Effector memory CD4-positive, alpha-beta T cell (primary cell): ENCODE measurements around the gene ZRANB1.

ENCODE experiments used
- DNase-seq, 3 donors: peaks; one replicate each; pipeline ENCODE4 v3.0.0-alpha.2; 2020
- H3K27ac ChIP-seq: 2 replicates; pipeline ENCODE4 v1.7.0; 2013; ENCODE audit warnings: mild to moderate bottlenecking, low read length, moderate library complexity; ENCODE audit not compliant: insufficient read depth, poor library complexity, severe bottlenecking
- H3K27me3 ChIP-seq: replicated peaks from 2 replicates; pipeline ENCODE4 v1.7.0; 2013; ENCODE audit warnings: mild to moderate bottlenecking, low read length; ENCODE audit not compliant: insufficient read depth, control insufficient read depth, poor library complexity, severe bottlenecking
- H3K36me3 ChIP-seq: 2 replicates; pipeline ENCODE4 v1.7.0; 2013; ENCODE audit warnings: mild to moderate bottlenecking, low read length, moderate library complexity; ENCODE audit not compliant: control insufficient read depth, insufficient read depth
- H3K4me1 ChIP-seq: 2 replicates; pipeline ENCODE4 v1.7.0; 2013; ENCODE audit warnings: low read length, mild to moderate bottlenecking; ENCODE audit not compliant: control insufficient read depth, insufficient read depth, poor library complexity, severe bottlenecking
- H3K4me3 ChIP-seq: 2 replicates; pipeline ENCODE4 v1.7.0; 2013; ENCODE audit warnings: low read length, low read depth, mild to moderate bottlenecking; ENCODE audit not compliant: insufficient read depth, poor library complexity, severe bottlenecking
- H3K9me3 ChIP-seq: 2 replicates; pipeline ENCODE4 v1.7.0; 2013; ENCODE audit warnings: mild to moderate bottlenecking, low read length, moderate library complexity; ENCODE audit not compliant: control insufficient read depth

The ZRANB1 gene

GRCh38 chr10:125017547-125018298 is 75.8 kb downstream of the ZRANB1 start:
- H3K27me3 ChIP-seq = no peaks in the 10 kb centered on the region
- no peaks in the 10 kb centered on the region for H3K36me3 ChIP-seq
- no peaks in the 10 kb centered on the region for H3K4me1 ChIP-seq
- no peak for DNase-seq
- no peaks in the 10 kb centered on the region for H3K9me3 ChIP-seq
- no peak overlapping the region for H3K4me3 ChIP-seq
- H3K27ac ChIP-seq = no peak overlapping the region

- H3K27ac ChIP-seq = no peak overlapping the region
- no peaks in the 10 kb centered on the region for H3K4me1 ChIP-seq
- H3K36me3 ChIP-seq = no peaks in the 10 kb centered on the region
- no peaks in the 10 kb centered on the region for H3K27me3 ChIP-seq
- DNase-seq = no peak
- no peaks in the 10 kb centered on the region for H3K9me3 ChIP-seq
- H3K4me3 ChIP-seq = no peak overlapping the region
These were observed 76.7 kb downstream of the ZRANB1 start for GRCh38 chr10:125018576-125019143.

- Histone ChIP-seq H3K4me3 (no peak overlapping the region), H3K9me3 (no peaks in the 10 kb centered on the region), H3K36me3 (no peaks in the 10 kb centered on the region), H3K27me3 (no peaks in the 10 kb centered on the region), H3K4me1 (no peaks in the 10 kb centered on the region), H3K27ac (no peak overlapping the region)
- DNase-seq = no peak
These were observed 78.5 kb downstream of the ZRANB1 start for GRCh38 chr10:125020386-125020785.

GRCh38 chr10:125020871-125021270 is 78.9 kb downstream of the ZRANB1 start:
- DNase-seq = no peak
- Histone ChIP-seq H3K9me3 (no peaks in the 10 kb centered on the region), H3K27me3 (no peaks in the 10 kb centered on the region), H3K4me3 (no peak overlapping the region), H3K4me1 (no peaks in the 10 kb centered on the region), H3K36me3 (no peaks in the 10 kb centered on the region), H3K27ac (no peak overlapping the region)

GRCh38 chr10:125021686-125022344 is 79.9 kb downstream of the ZRANB1 start:
- Histone ChIP-seq H3K4me1 (no peaks in the 10 kb centered on the region), H3K9me3 (no peaks in the 10 kb centered on the region), H3K4me3 (no peak overlapping the region), H3K36me3 (no peaks in the 10 kb centered on the region), H3K27me3 (no peaks in the 10 kb centered on the region), H3K27ac (no peak overlapping the region)
- no peak for DNase-seq

- DNase-seq = no peak
- Histone ChIP-seq H3K4me3 (no peak overlapping the region), H3K9me3 (no peaks in the 10 kb centered on the region)
These were observed 80.7 kb downstream of the ZRANB1 start for GRCh38 chr10:125022671-125023070.

GRCh38 chr10:125023255-125023654 is 81.3 kb downstream of the ZRANB1 start:
- H3K27ac ChIP-seq = no peak overlapping the region
- H3K4me1 ChIP-seq = no peaks in the 10 kb centered on the region
- H3K9me3 ChIP-seq = no peaks in the 10 kb centered on the region
- H3K27me3 ChIP-seq = no peaks in the 10 kb centered on the region
- H3K36me3 ChIP-seq = no peaks in the 10 kb centered on the region
- DNase-seq = no peak
- H3K4me3 ChIP-seq = no peak overlapping the region

More at GRCh38 chr10:125022671-125023070, 80.7 kb downstream of the ZRANB1 start:
- Histone ChIP-seq H3K4me1 (no peaks in the 10 kb centered on the region), H3K36me3 (no peaks in the 10 kb centered on the region), H3K27me3 (no peaks in the 10 kb centered on the region), H3K27ac (no peak overlapping the region)

- DNase-seq = no peak
- no peaks in the 10 kb centered on the region for H3K9me3 ChIP-seq
- no peak overlapping the region for H3K4me3 ChIP-seq
- no peaks in the 10 kb centered on the region for H3K36me3 ChIP-seq
- H3K4me1 ChIP-seq = no peaks in the 10 kb centered on the region
- H3K27ac ChIP-seq = no peak overlapping the region
- H3K27me3 ChIP-seq = no peaks in the 10 kb centered on the region
These were observed 82.1 kb downstream of the ZRANB1 start for GRCh38 chr10:125023862-125024496.

GRCh38 chr10:125024497-125025234 is 82.7 kb downstream of the ZRANB1 start:
- Histone ChIP-seq H3K27me3 (no peaks in the 10 kb centered on the region), H3K4me1 (no peaks in the 10 kb centered on the region), H3K9me3 (no peaks in the 10 kb centered on the region), H3K36me3 (no peaks in the 10 kb centered on the region), H3K27ac (no peak overlapping the region), H3K4me3 (no peak overlapping the region)
- DNase-seq = no peak
